Smooth muscle cell of the coronary artery (primary cell): ENCODE results near the gene IFT52. TPM values are rescaled to one million over a fixed set of nuclear protein-coding genes. Genes with fewer than 3 reads are reported as not detected.

Experiments used
- total RNA-seq: library from RNA; depleted of rRNA; stranded (reverse); fragments of >200 nt; gene quantifications from 2 replicates; pipeline ENCODE4 v1.2.3, GENCODE V29; 2014; ENCODE audit warnings: low replicate concordance

Gene IFT52
- 40.1 and 49.6 TPM in 2 replicates for total RNA-seq

GRCh38 chr20:43590392-43591303 is at the start of gene IFT52:
Gene IFT52 (plus strand): TSS chr20:43590937. CDS start chr20:43594699, 3,762 bp downstream.

GRCh38 chr20:43558412-43559146 is 32.2 kb upstream of the IFT52 start, which contains the start of gene SGK2:
Gene SGK2 (plus strand): TSS chr20:43559027. CDS start chr20:43566496, 7,469 bp downstream.

GRCh38 chr20:43666376-43667328 is 75.9 kb downstream of the IFT52 start, which contains the start of gene MYBL2:
Gene MYBL2 (plus strand): TSS chr20:43667114. CDS start chr20:43667284, 170 bp downstream.

Other genes with a start within 250 kb of the IFT52 start
- 34.4 and 38.6 TPM in 2 replicates for gene SRSF6, start 133.0 kb upstream of the IFT52 start, total RNA-seq
- gene L3MBTL1, start 83.2 kb upstream of the IFT52 start, total RNA-seq, result 3.3 and 4.4 TPM in 2 replicates
- 0.15 and 0.47 TPM in 2 replicates for gene SGK2, start 31.9 kb upstream of the IFT52 start, total RNA-seq
- gene MYBL2, start 76.2 kb downstream of the IFT52 start, total RNA-seq, result 0.12 and 3.6 TPM in 2 replicates
- gene GTSF1L, start 136.1 kb downstream of the IFT52 start, total RNA-seq, result not detected in 2 replicates